ENCODE measurements around the gene TNS3. TPM values are rescaled to one million over a fixed set of nuclear protein-coding genes. Genes with fewer than 3 reads are reported as not detected.

Gene TNS3
- total RNA-seq, 1 experiment from 2014 or later = 9.5 TPM

DNA sequence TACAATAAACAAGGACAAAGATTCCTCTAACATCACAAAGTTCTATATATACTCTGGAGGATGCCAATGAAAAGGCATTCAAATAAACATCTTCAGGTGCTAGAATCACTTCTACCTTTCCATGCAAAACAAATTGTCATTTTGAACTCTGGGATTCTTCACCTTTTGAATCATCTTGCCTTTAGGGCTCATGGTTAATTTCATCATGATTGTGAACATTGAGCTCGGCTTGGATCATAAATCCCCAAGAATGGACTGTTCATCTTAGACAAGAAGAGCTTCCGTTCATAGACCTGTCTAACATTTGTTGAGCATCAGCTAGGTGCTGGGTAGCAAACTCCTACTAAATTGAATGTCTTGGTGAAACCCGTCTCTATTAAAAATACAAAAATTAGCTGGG is 212.2 kb downstream of the TNS3 start:
- Histone ChIP-seq H4K91ac (ENCODE audit: insufficient read length, low read depth, low read length) (no peak overlapping the region), H2AK5ac (ENCODE audit: insufficient read length, low read length) (no peak overlapping the region), H2AFZ (ENCODE audit: low read length) (no peak overlapping the region), H3K79me2 (ENCODE audit: insufficient read depth, low read length) (no peaks in the 10 kb centered on the region), H3K4me1 (ENCODE audit: insufficient read depth, low read length) (peaks cover 2% of the 10 kb centered on the region; the same call in 1 of the 2 replicates), H3T11ph (ENCODE audit: low read length) (no peak overlapping the region), H4K8ac (replicated peaks; ENCODE audit: insufficient read length, low read depth, low read length) (no peak overlapping the region), H3K4ac (ENCODE audit: low read depth, low read length) (no peak overlapping the region), H2BK12ac (ENCODE audit: insufficient read length, low read depth, low read length) (no peak overlapping the region), H3K27me3 (ENCODE audit: insufficient read depth, low read length) (no peaks in the 10 kb centered on the region), H3K23ac (ENCODE audit: insufficient read length, low read depth, low read length) (no peak overlapping the region), H3K4me2 (ENCODE audit: insufficient read depth, insufficient read length, low read length) (no peak overlapping the region), H2BK20ac (ENCODE audit: low read depth, low read length, poor library complexity, severe bottlenecking) (no peak overlapping the region), H3K18ac (ENCODE audit: insufficient read length, low read depth, low read length) (no peak overlapping the region), H3K27ac (ENCODE audit: insufficient read length, low read depth, low read length) (no peak overlapping the region), H2BK15ac (ENCODE audit: low read depth, low read length) (no peak overlapping the region), H3K9me3 (ENCODE audit: control insufficient read depth, low read depth, low read length) (no peaks in the 10 kb centered on the region), H3K9ac (ENCODE audit: extremely low read depth, insufficient read length, low read length) (no peak overlapping the region), H4K20me1 (ENCODE audit: control insufficient read depth, insufficient read depth, insufficient read length) (no peaks in the 10 kb centered on the region), H3K56ac (ENCODE audit: insufficient read length, low read depth, low read length) (no peak overlapping the region), H2BK120ac (ENCODE audit: low read depth, low read length, poor library complexity, severe bottlenecking) (no peak overlapping the region), H2BK5ac (ENCODE audit: insufficient read length, low read length) (no peak overlapping the region), H3K23me2 (ENCODE audit: insufficient read length, low read depth, low read length, poor library complexity, severe bottlenecking) (no peaks in the 10 kb centered on the region), H4K5ac (ENCODE audit: insufficient read length, low read depth, low read length) (no peak overlapping the region), H3K14ac (ENCODE audit: insufficient read depth, low read length) (no peak overlapping the region), H3K79me1 (ENCODE audit: insufficient read depth, low read depth, low read length, poor library complexity, severe bottlenecking) (no peaks in the 10 kb centered on the region)
- H3K36me3 Mint-ChIP-seq (ENCODE audit: insufficient read depth in 1 of 3, low read depth in 3 of 3) = peaks cover 3 to 14% (median 7%) of the 10 kb centered on the region in 3 experiments; a peak in 5 of 7 replicates
- no peaks in the 10 kb centered on the region; the same call in 1 of the 2 replicates for H3K27me3 Mint-ChIP-seq (ENCODE audit: low read depth)
- DNase-seq = no peak
- peak overlapping the region in 1 of 3 experiments; percentile 83; a peak in 1 of 7 replicates for H3K27ac Mint-ChIP-seq
- no peak overlapping the region for H3K4me3 Mint-ChIP-seq
- peaks cover 9 to 14% of the 10 kb centered on the region in 2 experiments for H3K4me1 Mint-ChIP-seq
- no CpG with 5 or more reads among the region's 3 CpGs for WGBS (ENCODE audit: extremely low coverage, insufficient read length, low lambda C conversion rate)
- TF ChIP-seq, protein P1, sequence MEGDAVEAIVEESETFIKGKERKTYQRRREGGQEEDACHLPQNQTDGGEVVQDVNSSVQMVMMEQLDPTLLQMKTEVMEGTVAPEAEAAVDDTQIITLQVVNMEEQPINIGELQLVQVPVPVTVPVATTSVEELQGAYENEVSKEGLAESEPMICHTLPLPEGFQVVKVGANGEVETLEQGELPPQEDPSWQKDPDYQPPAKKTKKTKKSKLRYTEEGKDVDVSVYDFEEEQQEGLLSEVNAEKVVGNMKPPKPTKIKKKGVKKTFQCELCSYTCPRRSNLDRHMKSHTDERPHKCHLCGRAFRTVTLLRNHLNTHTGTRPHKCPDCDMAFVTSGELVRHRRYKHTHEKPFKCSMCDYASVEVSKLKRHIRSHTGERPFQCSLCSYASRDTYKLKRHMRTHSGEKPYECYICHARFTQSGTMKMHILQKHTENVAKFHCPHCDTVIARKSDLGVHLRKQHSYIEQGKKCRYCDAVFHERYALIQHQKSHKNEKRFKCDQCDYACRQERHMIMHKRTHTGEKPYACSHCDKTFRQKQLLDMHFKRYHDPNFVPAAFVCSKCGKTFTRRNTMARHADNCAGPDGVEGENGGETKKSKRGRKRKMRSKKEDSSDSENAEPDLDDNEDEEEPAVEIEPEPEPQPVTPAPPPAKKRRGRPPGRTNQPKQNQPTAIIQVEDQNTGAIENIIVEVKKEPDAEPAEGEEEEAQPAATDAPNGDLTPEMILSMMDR (conservative IDR thresholded peaks at IDR 0.05) = no peak
- no peaks in the 10 kb centered on the region for H3K9me3 Mint-ChIP-seq
